ENCODE data around the gene G3BP1. TPM values are rescaled to one million over a fixed set of nuclear protein-coding genes. Genes with fewer than 3 reads are reported as not detected.

G3BP1 gene
- total RNA-seq, 4 donors from 2014 or later, result 35.4 to 88.6 (median 66.7) TPM

DNA sequence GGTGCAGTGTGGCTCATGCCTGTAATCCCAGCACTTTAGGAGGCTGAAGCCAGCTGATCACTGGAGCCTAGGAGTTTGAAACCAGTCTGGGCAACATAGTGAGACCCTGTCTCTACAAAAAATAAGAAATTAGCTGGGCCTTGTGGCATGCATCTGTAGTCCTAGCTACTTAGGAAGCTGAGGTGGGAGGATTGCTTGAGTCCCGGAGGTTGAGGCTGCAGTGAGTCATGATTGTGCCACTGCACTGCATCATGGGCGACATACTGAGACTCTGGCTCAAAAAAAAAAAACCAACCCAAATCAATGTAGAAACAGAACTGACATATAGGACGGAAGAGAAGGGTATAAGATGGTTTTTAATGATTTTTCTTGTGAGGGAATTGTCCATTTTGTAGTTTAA is 27.7 kb downstream of the G3BP1 start:
- intact Hi-C loops (cut with DNase I; ENCODE audit: low total_unique reads) (no loop called here), in situ Hi-C loops (cut with MboI; ENCODE audit: low pct_ligation_motif_present in 1 of 4, low pct_unique_long_range_greater_than_20kb in 1 of 4, low sequenced_read_pairs in 3 of 4) (no loop called here)
- Histone ChIP-seq H3K27ac (no peak overlapping the region), H3K36me3 (peaks cover 0 to 87% (median 41%) of the 10 kb centered on the region in 4 donors), H3K4me3 (no peak overlapping the region), H3K4me1 (no peaks in the 10 kb centered on the region), H3K9me3 (no peaks in the 10 kb centered on the region), H3K27me3 (no peaks in the 10 kb centered on the region)
- no peak for TF ChIP-seq EP300 (IDR thresholded peaks at IDR 0.05; ENCODE audit: low read depth)
- TF ChIP-seq POLR2A (IDR thresholded peaks at IDR 0.05), result no peak
- TF ChIP-seq POLR2AphosphoS5 (IDR thresholded peaks at IDR 0.05), result no peak
- TF ChIP-seq, protein P1, sequence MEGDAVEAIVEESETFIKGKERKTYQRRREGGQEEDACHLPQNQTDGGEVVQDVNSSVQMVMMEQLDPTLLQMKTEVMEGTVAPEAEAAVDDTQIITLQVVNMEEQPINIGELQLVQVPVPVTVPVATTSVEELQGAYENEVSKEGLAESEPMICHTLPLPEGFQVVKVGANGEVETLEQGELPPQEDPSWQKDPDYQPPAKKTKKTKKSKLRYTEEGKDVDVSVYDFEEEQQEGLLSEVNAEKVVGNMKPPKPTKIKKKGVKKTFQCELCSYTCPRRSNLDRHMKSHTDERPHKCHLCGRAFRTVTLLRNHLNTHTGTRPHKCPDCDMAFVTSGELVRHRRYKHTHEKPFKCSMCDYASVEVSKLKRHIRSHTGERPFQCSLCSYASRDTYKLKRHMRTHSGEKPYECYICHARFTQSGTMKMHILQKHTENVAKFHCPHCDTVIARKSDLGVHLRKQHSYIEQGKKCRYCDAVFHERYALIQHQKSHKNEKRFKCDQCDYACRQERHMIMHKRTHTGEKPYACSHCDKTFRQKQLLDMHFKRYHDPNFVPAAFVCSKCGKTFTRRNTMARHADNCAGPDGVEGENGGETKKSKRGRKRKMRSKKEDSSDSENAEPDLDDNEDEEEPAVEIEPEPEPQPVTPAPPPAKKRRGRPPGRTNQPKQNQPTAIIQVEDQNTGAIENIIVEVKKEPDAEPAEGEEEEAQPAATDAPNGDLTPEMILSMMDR (IDR thresholded peaks at IDR 0.05), result no peak
- no peak for DNase-seq
- WGBS, 2 donors (ENCODE audit: low coverage in 1 of 2), result 80 to 83% methylated on average over 3 of the region's 3 CpGs

GRCh38 chr5:151800532-151800931 is 28.8 kb downstream of the G3BP1 start:
- H3K27me3 ChIP-seq, result no peaks in the 10 kb centered on the region
- intact Hi-C loops (cut with DNase I; ENCODE audit: low total_unique reads), result no loop called here
- no peak overlapping the region for H3K27ac ChIP-seq
- no peaks in the 10 kb centered on the region for H3K4me1 ChIP-seq
- no peak for DNase-seq
- H3K9me3 ChIP-seq, result no peaks in the 10 kb centered on the region
- TF ChIP-seq EP300 (IDR thresholded peaks at IDR 0.05; ENCODE audit: low read depth) (no peak), POLR2A (IDR thresholded peaks at IDR 0.05) (no peak)
- H3K4me3 ChIP-seq, result no peak overlapping the region
- in situ Hi-C loops (cut with MboI; ENCODE audit: low pct_ligation_motif_present in 1 of 4, low pct_unique_long_range_greater_than_20kb in 1 of 4, low sequenced_read_pairs in 3 of 4), result no loop called here
- WGBS, 2 donors (ENCODE audit: low coverage in 1 of 2), result 78 to 85% methylated on average over 2 of the region's 2 CpGs
- H3K36me3 ChIP-seq, result peaks cover 0 to 85% (median 37%) of the 10 kb centered on the region in 4 donors

DNA sequence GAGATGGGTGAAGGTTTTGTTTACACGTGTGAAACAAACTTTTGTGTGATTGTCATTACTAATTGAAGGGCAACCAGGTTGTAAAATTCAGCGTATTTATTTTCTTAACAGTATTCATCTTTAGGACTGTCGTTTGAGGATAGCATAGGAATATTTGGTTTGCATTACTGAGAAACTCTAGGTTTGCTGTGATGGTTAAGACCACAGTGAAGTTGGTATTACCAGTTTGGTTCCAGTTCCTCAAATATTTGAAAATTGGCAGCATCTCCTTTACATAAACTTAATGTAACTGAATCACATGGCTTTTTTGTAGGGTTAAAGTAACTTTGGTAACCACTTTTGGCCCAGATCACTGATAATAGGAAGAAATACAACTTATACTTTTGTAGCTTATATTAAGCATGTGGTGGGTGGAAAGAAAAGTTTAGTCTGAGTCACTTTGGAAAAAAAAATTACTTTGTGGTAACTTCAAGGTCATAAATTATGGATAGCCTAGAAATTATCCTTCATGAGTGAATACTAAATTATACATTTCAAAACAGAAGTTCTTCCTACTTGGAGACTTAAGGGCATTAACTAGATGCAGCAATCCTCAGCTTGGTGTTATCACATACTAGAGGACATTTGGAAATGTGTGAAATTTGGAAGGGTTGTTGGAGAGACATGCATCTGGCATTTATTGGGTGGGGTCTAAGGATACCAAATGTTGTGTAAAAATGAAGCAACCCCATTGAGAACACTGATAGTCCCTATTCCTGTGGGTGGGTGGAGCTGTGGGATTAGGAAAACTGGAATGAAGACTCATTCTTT is 33.9 kb downstream of the G3BP1 start:
- in situ Hi-C loops (cut with MboI; ENCODE audit: low pct_ligation_motif_present in 1 of 4, low pct_unique_long_range_greater_than_20kb in 1 of 4, low sequenced_read_pairs in 3 of 4), result no loop called here
- TF ChIP-seq POLR2AphosphoS5 (IDR thresholded peaks at IDR 0.05), result peak in 2 of 3 donors; percentile 27 to 30
- no peak for TF ChIP-seq EP300 (IDR thresholded peaks at IDR 0.05; ENCODE audit: low read depth)
- WGBS, 2 donors (ENCODE audit: low coverage in 1 of 2), result 84 to 90% methylated on average over 3 of the region's 3 CpGs
- Histone ChIP-seq H3K4me1 (peaks cover 0 to 8% (median 2%) of the 10 kb centered on the region in 4 donors), H3K27ac (no peak overlapping the region), H3K4me3 (no peak overlapping the region), H3K27me3 (no peaks in the 10 kb centered on the region), H3K9me3 (no peaks in the 10 kb centered on the region), H3K36me3 (peaks cover 0 to 70% (median 20%) of the 10 kb centered on the region in 4 donors)
- intact Hi-C loops (cut with DNase I; ENCODE audit: low total_unique reads), result no loop called here
- DNase-seq, result no peak

DNA sequence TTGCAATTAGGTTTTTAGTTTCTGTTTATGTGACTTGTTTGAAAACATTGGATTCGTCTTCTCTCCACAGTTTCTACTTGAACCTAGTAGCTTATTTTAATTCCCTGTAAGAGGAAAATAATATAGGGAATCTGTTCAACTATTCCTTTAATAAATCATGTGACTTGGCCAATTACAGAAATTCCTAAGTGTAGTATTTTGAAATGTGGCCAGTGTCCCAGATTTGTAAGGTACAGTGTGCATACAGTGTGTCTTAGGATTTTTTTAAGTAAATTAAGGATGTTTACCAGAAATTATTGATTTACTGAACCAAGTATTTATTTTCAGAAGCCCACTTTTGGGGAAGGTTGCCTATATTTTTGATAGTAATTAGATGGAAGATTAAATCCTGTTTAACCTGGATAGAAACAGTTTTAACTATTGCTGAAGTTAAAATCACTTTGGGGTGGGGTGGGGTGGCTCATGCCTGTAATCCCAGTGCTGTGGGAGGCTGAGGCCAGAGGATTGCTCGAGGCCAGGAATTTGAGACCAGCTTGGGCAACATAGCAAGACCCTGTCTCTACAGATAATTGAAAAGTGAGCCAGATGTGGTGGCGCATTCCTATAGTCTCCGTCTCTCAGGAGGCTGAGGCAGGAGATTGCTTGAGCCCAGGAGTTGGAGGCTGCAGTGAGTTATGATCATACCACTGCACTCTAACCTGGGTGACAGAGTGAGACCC is 36.9 kb downstream of the G3BP1 start:
- Histone ChIP-seq H3K4me3 (no peak overlapping the region), H3K27ac (no peak overlapping the region), H3K27me3 (no peaks in the 10 kb centered on the region), H3K36me3 (peaks cover 0 to 65% (median 7%) of the 10 kb centered on the region in 4 donors), H3K4me1 (peaks cover 0 to 8% (median 2%) of the 10 kb centered on the region in 4 donors), H3K9me3 (no peaks in the 10 kb centered on the region)
- in situ Hi-C loops (cut with MboI; ENCODE audit: low pct_ligation_motif_present in 1 of 4, low pct_unique_long_range_greater_than_20kb in 1 of 4, low sequenced_read_pairs in 3 of 4), result no loop called here
- intact Hi-C loops (cut with DNase I; ENCODE audit: low total_unique reads), result no loop called here
- WGBS, 2 donors (ENCODE audit: low coverage in 1 of 2), result 73 to 88% methylated on average over 2 to 4 of the region's 4 CpGs
- no peak for TF ChIP-seq POLR2AphosphoS5 (IDR thresholded peaks at IDR 0.05)
- TF ChIP-seq EP300 (IDR thresholded peaks at IDR 0.05; ENCODE audit: low read depth), result no peak
- no peak for TF ChIP-seq POLR2A (IDR thresholded peaks at IDR 0.05)
- TF ChIP-seq, protein P1 (IDR thresholded peaks at IDR 0.05), result no peak
- no peak for DNase-seq

DNA sequence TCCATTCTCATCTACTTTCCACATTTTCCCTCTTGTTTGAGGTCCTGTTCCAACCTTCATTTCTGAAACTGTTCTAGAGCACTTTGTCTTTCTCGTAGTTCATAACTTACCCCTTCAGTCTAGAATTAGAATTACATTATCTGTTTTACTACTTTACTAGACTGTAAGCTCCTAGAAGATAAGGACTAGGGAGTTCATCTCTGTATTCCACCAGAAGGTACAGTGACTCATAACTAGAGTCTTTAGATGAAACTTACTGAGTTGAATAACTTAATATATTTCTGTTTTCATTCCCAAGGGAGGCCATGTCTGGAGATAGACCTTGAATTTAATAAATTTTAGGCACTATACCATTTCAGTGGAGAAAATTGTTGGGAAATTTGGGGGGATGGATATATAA is 38.7 kb downstream of the G3BP1 start:
- H3K27me3 ChIP-seq, result no peaks in the 10 kb centered on the region
- TF ChIP-seq POLR2A (IDR thresholded peaks at IDR 0.05) (no peak), EP300 (IDR thresholded peaks at IDR 0.05; ENCODE audit: low read depth) (no peak)
- no peak for DNase-seq
- in situ Hi-C loops (cut with MboI; ENCODE audit: low pct_ligation_motif_present in 1 of 4, low pct_unique_long_range_greater_than_20kb in 1 of 4, low sequenced_read_pairs in 3 of 4) (no loop called here), intact Hi-C loops (cut with DNase I; ENCODE audit: low total_unique reads) (no loop called here)
- no peak overlapping the region for H3K4me3 ChIP-seq
- peaks cover 0 to 48% (median 4%) of the 10 kb centered on the region in 4 donors for H3K36me3 ChIP-seq
- no peaks in the 10 kb centered on the region for H3K9me3 ChIP-seq
- H3K4me1 ChIP-seq, result peaks cover 0 to 8% (median 2%) of the 10 kb centered on the region in 4 donors
- no peak overlapping the region for H3K27ac ChIP-seq
- WGBS, 2 donors (ENCODE audit: low coverage in 1 of 2), result 0 to 100% methylated on average over 1 of the region's 1 CpG
